ENCODE data around the gene CHTF18. TPM values are rescaled to one million over a fixed set of nuclear protein-coding genes. Genes with fewer than 3 reads are reported as not detected.

CHTF18 gene
- total RNA-seq, 2 experiments from 2014 or later: 125 to 146 TPM

- Histone ChIP-seq H3K4me1 (ENCODE audit: insufficient read depth, low read length, poor library complexity, severe bottlenecking) (peaks cover 6% of the 10 kb centered on the region), H3K9me2 (ENCODE audit: insufficient read depth, low read length) (no peaks in the 10 kb centered on the region), H4K20me1 (ENCODE audit: insufficient read depth, low read length) (no peaks in the 10 kb centered on the region), H3K4me3 (ENCODE audit: low read depth, low read length, poor library complexity, severe bottlenecking) (no peak overlapping the region), H3K79me2 (ENCODE audit: insufficient read depth, low read depth, low read length) (no peaks in the 10 kb centered on the region), H3K9me3 (ENCODE audit: low read length) (no peaks in the 10 kb centered on the region), H2AFZ (ENCODE audit: low read length) (no peak overlapping the region), H3K4me2 (ENCODE audit: low read length) (no peak overlapping the region), H3K36me3 (ENCODE audit: insufficient read depth, low read length) (peaks cover 67% of the 10 kb centered on the region), H3K27ac (ENCODE audit: low read depth, low read length, poor library complexity, severe bottlenecking) (no peak overlapping the region)
- ChIA-PET CTCF (ENCODE audit: unreplicated experiment) (no interaction called here), POLR2A (no interaction called here)
- TF ChIP-seq, protein P1, sequence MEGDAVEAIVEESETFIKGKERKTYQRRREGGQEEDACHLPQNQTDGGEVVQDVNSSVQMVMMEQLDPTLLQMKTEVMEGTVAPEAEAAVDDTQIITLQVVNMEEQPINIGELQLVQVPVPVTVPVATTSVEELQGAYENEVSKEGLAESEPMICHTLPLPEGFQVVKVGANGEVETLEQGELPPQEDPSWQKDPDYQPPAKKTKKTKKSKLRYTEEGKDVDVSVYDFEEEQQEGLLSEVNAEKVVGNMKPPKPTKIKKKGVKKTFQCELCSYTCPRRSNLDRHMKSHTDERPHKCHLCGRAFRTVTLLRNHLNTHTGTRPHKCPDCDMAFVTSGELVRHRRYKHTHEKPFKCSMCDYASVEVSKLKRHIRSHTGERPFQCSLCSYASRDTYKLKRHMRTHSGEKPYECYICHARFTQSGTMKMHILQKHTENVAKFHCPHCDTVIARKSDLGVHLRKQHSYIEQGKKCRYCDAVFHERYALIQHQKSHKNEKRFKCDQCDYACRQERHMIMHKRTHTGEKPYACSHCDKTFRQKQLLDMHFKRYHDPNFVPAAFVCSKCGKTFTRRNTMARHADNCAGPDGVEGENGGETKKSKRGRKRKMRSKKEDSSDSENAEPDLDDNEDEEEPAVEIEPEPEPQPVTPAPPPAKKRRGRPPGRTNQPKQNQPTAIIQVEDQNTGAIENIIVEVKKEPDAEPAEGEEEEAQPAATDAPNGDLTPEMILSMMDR (conservative IDR thresholded peaks at IDR 0.05; ENCODE audit: low read length): no peak
- TF ChIP-seq EZH2phosphoT487 (IDR thresholded peaks at IDR 0.05; ENCODE audit: borderline replicate concordance, low read depth, low read length): no peak
- no TSS peak for BruUV-seq (replicated peaks)
- intact Hi-C loops (cut with micrococcal nuclease; ENCODE audit: unreplicated experiment): no loop called here
- DNase-seq (ENCODE audit: low spot score): no peak
These were observed 6.5 kb downstream of the CHTF18 start for GRCh38 chr16:794853-795466.

DNA sequence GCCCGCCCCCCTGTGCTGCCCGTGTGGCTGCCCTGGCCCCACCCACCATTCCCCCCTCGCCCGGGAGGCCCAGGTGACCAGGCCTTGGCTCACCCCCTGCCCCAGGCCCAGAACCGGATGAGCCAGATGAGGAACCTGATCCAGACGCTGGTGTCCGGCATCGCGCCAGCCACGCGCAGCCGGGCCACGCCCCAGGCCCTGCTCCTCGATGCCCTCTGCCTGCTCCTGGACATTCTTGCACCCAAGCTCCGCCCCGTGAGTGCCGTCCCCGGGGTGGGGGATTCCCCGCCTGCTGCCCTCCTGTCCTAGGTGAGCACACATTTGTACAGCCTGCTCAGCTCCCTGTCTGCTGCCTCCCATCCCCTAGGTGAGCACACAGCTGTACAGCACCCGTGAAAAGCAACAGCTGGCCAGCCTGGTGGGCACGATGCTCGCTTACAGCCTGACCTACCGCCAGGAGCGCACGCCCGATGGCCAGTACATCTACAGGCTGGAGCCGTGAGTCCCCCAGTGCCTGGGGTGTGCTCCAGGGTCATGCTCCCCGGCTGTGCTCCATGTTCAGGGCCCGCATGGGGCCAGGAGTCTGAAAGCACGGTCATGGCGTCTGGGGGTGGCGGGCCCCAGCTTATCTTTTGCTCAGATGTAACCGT is 7.3 kb downstream of the CHTF18 start:
- Histone ChIP-seq H3K4me1 (ENCODE audit: insufficient read depth, low read length, poor library complexity, severe bottlenecking) (peaks cover 6% of the 10 kb centered on the region), H3K9me2 (ENCODE audit: insufficient read depth, low read length) (no peaks in the 10 kb centered on the region), H3K9me3 (ENCODE audit: low read length) (no peaks in the 10 kb centered on the region), H3K79me2 (ENCODE audit: insufficient read depth, low read depth, low read length) (no peaks in the 10 kb centered on the region), H3K4me3 (ENCODE audit: low read depth, low read length, poor library complexity, severe bottlenecking) (no peak overlapping the region), H2AFZ (ENCODE audit: low read length) (no peak overlapping the region), H4K20me1 (ENCODE audit: insufficient read depth, low read length) (no peaks in the 10 kb centered on the region), H3K4me2 (ENCODE audit: low read length) (no peak overlapping the region), H3K36me3 (ENCODE audit: insufficient read depth, low read length) (peaks cover 60% of the 10 kb centered on the region), H3K27ac (ENCODE audit: low read depth, low read length, poor library complexity, severe bottlenecking) (no peak overlapping the region)
- POLR2A ChIA-PET: no interaction called here
- no TSS peak for BruUV-seq (replicated peaks)
- no peak for DNase-seq (ENCODE audit: low spot score)
- CTCF ChIA-PET (ENCODE audit: unreplicated experiment): no interaction called here
- intact Hi-C loops (cut with micrococcal nuclease; ENCODE audit: unreplicated experiment): no loop called here
- TF ChIP-seq, protein P1 (conservative IDR thresholded peaks at IDR 0.05; ENCODE audit: low read length): no peak
- no peak for TF ChIP-seq EZH2phosphoT487 (IDR thresholded peaks at IDR 0.05; ENCODE audit: borderline replicate concordance, low read depth, low read length)

All from OCI-LY7 (cell line).